Measurements from ENCODE around the gene CDC14A.

CDC14A gene

DNA sequence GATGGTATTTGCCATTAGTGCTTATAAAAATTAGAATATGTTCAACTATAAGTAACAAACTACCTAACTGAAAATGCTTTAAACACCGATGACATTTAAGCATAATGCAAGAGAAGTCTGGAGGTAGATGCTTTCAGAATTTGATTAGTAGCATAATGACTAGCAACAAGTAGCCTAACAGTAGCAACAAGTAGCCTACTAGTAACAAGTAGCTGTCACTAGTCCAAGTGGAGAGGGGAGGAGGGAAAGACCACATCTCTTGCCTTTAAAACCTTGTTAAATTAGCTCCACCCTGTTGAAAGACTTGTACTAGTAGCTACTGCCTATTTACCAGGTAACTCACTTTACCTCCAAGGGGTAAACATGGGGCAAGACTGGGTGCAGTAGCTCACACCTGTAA lies 193.5 kb downstream of the CDC14A start:
- DNase-seq, result no peak

DNA sequence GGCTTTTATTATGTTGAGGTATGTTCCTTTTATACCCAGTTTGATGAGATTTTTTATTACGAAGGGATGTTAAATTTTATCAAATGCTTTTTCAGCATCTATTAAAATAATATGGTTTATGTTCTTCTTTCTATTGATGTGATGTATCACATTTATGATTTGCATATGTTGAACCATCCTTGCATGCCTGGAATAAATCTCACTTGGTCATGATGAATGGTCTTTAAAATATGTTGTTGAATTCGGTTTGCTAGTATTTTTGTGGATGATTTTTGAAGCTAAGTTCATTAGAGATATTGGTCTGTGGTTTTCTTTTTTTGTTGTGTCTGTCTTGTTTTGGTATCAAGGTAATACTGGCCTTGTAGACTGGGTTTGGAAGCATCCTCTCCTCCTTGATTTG lies 199.7 kb downstream of the CDC14A start:
- DNase-seq, result no peak

DNA sequence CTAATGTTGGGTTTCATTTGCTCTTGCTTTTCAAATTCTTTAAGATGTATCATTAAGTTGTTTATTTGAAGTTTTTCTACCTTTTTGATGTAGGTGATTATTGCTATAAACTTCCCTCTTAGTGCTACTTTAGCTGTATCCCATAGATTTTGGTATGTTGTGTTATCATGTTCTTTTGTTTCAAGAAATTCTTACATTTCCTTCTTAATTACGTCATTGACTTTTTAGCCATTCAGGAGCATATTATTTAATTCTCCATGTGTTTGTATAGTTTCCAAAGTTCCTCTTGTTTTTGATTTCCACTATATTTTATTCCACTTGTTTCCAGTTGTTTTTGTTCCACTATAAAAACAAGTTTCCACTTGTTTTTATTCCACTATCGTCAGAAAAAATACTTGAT lies 200.6 kb downstream of the CDC14A start:
- DNase-seq, result no peak

DNA sequence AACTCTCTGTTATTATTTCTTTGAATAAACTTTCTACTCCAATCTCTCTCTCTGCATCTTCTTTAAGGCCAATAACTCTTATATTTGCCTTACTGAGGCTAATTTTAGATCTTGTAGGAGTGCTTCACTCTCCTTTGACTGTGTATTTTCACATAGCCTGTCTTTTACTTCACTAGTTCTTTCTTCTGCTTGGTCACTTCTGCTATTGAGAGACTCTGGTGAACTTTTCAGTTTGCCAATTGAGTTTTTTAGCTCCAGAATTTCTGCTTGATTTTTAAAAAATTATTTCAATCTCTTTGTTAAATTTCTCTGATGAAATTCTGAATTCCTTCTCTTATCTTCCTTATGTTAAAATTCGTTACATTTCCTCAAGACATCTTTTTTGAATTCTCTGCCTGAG lies 203.9 kb downstream of the CDC14A start:
- DNase-seq, result no peak

DNA sequence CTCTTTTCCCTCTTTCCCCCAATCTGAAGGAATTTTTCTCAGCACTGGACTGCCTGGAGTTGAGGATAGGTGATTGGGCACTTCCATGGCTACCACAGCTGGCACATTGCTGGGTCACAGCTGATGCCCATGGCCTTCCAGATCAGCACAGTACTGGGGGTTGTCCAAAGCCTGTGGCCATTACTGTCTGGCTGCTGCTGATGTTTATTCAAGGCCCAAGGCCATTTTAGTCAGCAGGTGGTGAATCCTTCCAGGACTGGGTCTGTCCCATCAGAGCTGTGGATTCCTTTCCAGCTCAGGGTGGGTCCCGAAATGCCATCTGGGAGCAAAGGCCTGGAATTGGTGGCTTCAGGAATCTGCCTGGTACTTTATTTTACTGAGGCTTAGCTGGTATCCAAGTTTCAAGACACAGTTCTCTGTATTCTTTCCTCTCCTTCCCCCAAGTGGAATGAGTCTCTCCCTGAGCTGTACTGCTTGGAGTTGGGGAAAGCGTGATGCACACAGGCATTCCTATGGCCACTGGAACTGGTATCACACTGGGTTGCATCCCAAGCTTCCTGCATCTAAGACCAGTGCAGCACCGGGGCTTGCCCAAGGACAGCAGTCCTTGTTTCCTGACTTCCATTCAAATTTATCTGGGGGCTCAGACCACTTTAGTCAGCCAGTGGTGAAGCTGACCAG lies 204.8 kb downstream of the CDC14A start:
- DNase-seq, result no peak

DNA sequence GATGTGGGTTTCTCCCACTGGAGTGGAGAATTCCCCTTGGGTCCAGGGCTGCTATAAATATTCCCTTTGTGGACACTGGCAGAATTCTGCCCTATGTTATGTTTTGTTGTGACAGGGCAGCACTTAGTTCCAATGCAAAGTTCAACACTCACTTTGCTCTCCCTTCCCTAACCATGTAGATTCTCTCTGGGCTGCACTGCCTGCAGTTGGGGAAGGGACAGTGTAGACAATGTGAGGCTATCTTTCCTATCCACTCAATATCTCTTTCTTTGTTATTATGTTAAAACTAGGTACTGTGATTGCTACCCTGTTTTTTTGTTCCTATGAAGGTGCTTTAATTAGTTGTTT lies 205.3 kb downstream of the CDC14A start:
- DNase-seq, result no peak

DNA sequence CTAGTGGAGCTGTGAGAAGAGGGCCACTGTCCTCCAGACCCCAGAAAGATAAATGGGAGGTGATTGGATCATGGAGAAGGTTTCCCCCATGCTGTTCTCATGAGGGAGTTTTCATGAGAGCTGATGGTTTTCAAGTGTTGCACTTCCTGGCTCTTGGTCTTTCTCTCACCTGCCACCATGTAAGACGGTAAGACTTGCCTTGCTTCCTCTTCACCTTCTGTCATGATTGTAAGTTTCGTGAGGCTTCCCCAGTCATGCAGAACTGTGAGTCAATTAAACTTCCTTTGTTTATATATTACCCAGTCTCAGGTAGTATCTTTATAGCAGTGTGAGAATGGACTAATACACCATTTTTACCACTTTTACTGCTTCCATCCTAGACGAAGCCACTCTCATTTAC lies 213.2 kb downstream of the CDC14A start:
- no peak for DNase-seq

DNA sequence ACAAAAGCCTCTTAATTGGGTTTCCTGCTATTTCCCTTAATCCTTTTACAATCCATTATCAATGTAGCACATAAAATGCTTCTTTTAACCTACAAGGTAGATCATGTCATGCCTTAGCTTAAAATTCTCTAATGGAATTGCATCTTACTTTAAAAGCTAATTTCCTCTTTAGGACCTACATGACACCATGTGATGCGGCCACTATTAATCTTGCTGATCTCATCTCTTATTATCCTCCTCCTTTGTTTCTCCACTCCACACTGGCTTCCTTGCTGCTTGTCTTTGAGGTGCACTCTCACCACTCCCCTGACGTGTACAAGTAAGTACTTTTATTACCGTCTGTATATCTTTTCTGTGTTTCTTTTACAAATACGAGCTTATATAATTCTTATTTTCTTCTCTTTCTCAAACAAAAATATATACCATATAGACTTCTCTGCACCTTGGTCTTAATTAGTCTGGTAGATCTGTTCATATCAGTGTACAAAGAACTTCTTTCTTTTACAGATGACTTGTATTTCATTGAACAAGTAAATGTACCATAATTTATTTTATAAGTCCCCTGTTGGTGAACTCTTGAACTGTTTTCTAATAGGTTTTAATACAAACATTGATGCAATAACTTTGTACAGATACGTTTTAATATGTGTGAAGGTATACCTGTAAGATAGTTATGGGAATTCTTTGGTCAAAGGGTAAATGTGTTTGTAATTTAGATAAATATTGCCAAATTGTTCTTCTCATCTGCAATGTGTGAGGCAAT lies 213.8 kb downstream of the CDC14A start:
- no peak for DNase-seq

DNA sequence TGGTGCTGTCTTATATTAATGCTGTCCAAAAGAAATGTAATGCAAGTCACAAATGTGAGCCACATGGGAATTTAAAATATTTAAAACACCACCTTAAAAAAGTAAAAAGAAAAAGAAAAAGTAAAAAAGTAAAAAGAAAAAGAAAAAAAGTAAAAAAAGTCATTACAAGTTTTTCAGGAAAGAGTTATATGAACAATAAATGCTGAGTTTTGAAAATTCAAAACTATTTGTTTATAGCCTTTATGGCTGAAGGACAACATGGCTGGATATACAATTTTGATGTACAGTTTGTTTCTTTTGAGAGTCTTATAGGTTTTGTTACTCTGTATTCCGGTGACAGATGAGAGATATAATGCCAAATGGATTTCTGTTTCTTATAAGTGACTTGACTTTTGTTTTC lies 214.8 kb downstream of the CDC14A start:
- no peak for DNase-seq
